H1 (cell line): Measurements from ENCODE around the gene SYT6. TPM values are rescaled to one million over a fixed set of nuclear protein-coding genes. Genes with fewer than 3 reads are reported as not detected.

ENCODE experiments used
- CTCF ChIA-PET: fragments of 300-600 bp; sonication (Branson Sonifier 250); formaldehyde crosslinking; loops from one replicate; lab custom pipeline; 2021; ENCODE audit not compliant: partially characterized antibody; lab: Charles Lee
- POLR2A ChIA-PET: fragments of 300-600 bp; sonication (Branson Sonifier 250); formaldehyde crosslinking; loops from one replicate; lab custom pipeline; 2021; ENCODE audit warnings: inconsistent platforms; ENCODE audit not compliant: partially characterized antibody; lab: Charles Lee
- DNase-seq, 2 experiments: peaks; one replicate each; pipeline versions ENCODE4 v3.0.0 to v3.0.0-alpha.2; 2010 to 2022; ENCODE audit warnings: low spot score in 2 of 2, low read depth in 1 of 2, mixed read lengths in 1 of 2
- FAIRE-seq: peaks from 2 replicates; lab custom pipeline; 2011; peaks lifted over from hg19 to GRCh38; lab: Jason Lieb, UNC
- H2AFZ ChIP-seq: 2 replicates; pipeline ENCODE4 v1.8.1; 2012; ENCODE audit warnings: low read length, inconsistent platforms
- H2AK5ac ChIP-seq: 2 replicates; pipeline ENCODE4 v1.6.1; 2013; ENCODE audit warnings: low read depth, low read length
- H2BK120ac ChIP-seq: replicated peaks from 2 replicates; pipeline ENCODE3; 2013; ENCODE audit warnings: low read depth, low read length, inconsistent platforms
- H2BK12ac ChIP-seq: 2 replicates; pipeline ENCODE4 v1.6.1; 2013; ENCODE audit warnings: low read depth, low read length
- H2BK15ac ChIP-seq: 2 replicates; pipeline ENCODE4 v1.6.1; 2013; ENCODE audit warnings: low read length
- H2BK20ac ChIP-seq: 2 replicates; pipeline ENCODE4 v1.6.1; 2013; ENCODE audit warnings: low read length
- H2BK5ac ChIP-seq: 2 replicates; pipeline ENCODE4 v1.6.1; 2013; ENCODE audit warnings: low read depth, low read length
- H3K14ac ChIP-seq: 2 replicates; pipeline ENCODE4 v1.6.1; 2013; ENCODE audit warnings: inconsistent platforms; ENCODE audit not compliant: insufficient read length
- H3K18ac ChIP-seq: 2 replicates; pipeline ENCODE4 v1.6.1; 2013; ENCODE audit warnings: low read length; ENCODE audit errors: extremely low read depth
- H3K23ac ChIP-seq: 2 replicates; pipeline ENCODE4 v1.6.1; 2013; ENCODE audit warnings: inconsistent platforms; ENCODE audit not compliant: insufficient read length
- H3K23me2 ChIP-seq: 2 replicates; pipeline ENCODE4 v1.6.1; 2013; ENCODE audit warnings: low read depth, low read length
- H3K27ac ChIP-seq: 2 replicates; pipeline ENCODE4 v1.6.1; 2011; ENCODE audit warnings: low read depth, low read length, inconsistent platforms
- H3K27me3 ChIP-seq, 4 experiments: replicated peaks in 1 of 4; 1 replicate in 1 of 4; 2 replicates in 3 of 4; pipeline versions ENCODE4 v1.6.1 to v1.8.1; 2011 to 2013; ENCODE audit warnings: low read length in 3 of 4, mild to moderate bottlenecking in 3 of 4, inconsistent platforms in 2 of 4, mixed read lengths in 2 of 4, moderate library complexity in 1 of 4; ENCODE audit not compliant: control insufficient read depth in 3 of 4, insufficient read depth in 3 of 4; ENCODE audit errors: extremely low read depth in 1 of 4
- H3K36me3 ChIP-seq, 4 experiments: 2 replicates each; pipeline versions ENCODE4 v1.6.1 to v1.8.1; 2011 to 2013; ENCODE audit warnings: mild to moderate bottlenecking in 4 of 4, low read length in 3 of 4, moderate library complexity in 2 of 4, control low read depth in 1 of 4, inconsistent platforms in 1 of 4; ENCODE audit not compliant: insufficient read depth in 4 of 4, control insufficient read depth in 2 of 4
- H3K4ac ChIP-seq: replicated peaks from 2 replicates; pipeline ENCODE3; 2013; ENCODE audit warnings: low read length, low read depth, mixed read lengths, inconsistent platforms; ENCODE audit not compliant: insufficient read length
- H3K4me1 ChIP-seq, 4 experiments: replicated peaks in 1 of 4; 1 replicate in 1 of 4; 2 replicates in 3 of 4; pipeline versions ENCODE4 v1.6.1 to v1.8.1; 2011 to 2013; ENCODE audit warnings: low read length in 3 of 4, inconsistent platforms in 2 of 4, mixed read lengths in 1 of 4; ENCODE audit not compliant: insufficient read depth in 4 of 4, control insufficient read depth in 3 of 4
- H3K4me2 ChIP-seq, 2 experiments: 2 replicates each; pipeline versions ENCODE4 v1.6.1 to v1.8.1; 2011 to 2013; ENCODE audit warnings: low read depth in 2 of 2, low read length in 2 of 2, control low read depth in 1 of 2, inconsistent platforms in 1 of 2, mild to moderate bottlenecking in 1 of 2; ENCODE audit not compliant: insufficient read depth in 1 of 2
- H3K4me3 ChIP-seq, 4 experiments: fragments of 200-600, 300-600 bp in 1 of 4; sonication (generic), shearing (Covaris generic), sonication (Bioruptor Twin) in 1 of 4; 2 replicates each; pipeline versions ENCODE4 v1.5.1 to v1.8.1; 2011 to 2016; ENCODE audit warnings: low read length in 4 of 4, low read depth in 3 of 4, control low read depth in 2 of 4, inconsistent platforms in 2 of 4, mild to moderate bottlenecking in 2 of 4, mixed read lengths in 1 of 4, moderate library complexity in 1 of 4; ENCODE audit not compliant: insufficient read depth in 2 of 4; ENCODE audit errors: extremely low read depth in 1 of 4
- H3K56ac ChIP-seq: replicated peaks from 2 replicates; pipeline ENCODE3; 2013; ENCODE audit warnings: low read depth, mild to moderate bottlenecking, mixed read lengths, low read length, inconsistent platforms; ENCODE audit not compliant: insufficient read length
- H3K79me1 ChIP-seq: 2 replicates; pipeline ENCODE4 v1.6.1; 2013; ENCODE audit warnings: low read depth, low read length, control low read depth
- H3K79me2 ChIP-seq, 2 experiments: 2 replicates each; pipeline versions ENCODE4 v1.6.1 to v1.8.1; 2012 to 2013; ENCODE audit warnings: low read length in 2 of 2, mild to moderate bottlenecking in 2 of 2, inconsistent platforms in 1 of 2; ENCODE audit not compliant: insufficient read depth in 2 of 2, control insufficient read depth in 1 of 2
- H3K9ac ChIP-seq, 4 experiments: replicated peaks in 1 of 4; 1 replicate in 1 of 4; 2 replicates in 3 of 4; pipeline versions ENCODE4 v1.6.1 to v1.8.1; 2011 to 2013; ENCODE audit warnings: low read depth in 3 of 4, low read length in 3 of 4, control low read depth in 2 of 4, mild to moderate bottlenecking in 2 of 4, moderate library complexity in 2 of 4, inconsistent platforms in 1 of 4; ENCODE audit errors: extremely low read depth in 1 of 4
- H3K9me3 ChIP-seq, 2 experiments: 2 replicates each; pipeline versions ENCODE4 v1.6.1 to v1.8.1; 2012 to 2013; ENCODE audit warnings: mild to moderate bottlenecking in 2 of 2, moderate library complexity in 2 of 2, control low read depth in 1 of 2, inconsistent platforms in 1 of 2, low read depth in 1 of 2, low read length in 1 of 2, mixed read lengths in 1 of 2; ENCODE audit not compliant: insufficient read depth in 2 of 2
- H4K20me1 ChIP-seq, 2 experiments: replicated peaks in 1 of 2; 2 replicates each; pipeline versions ENCODE3 to v1.8.1; 2011 to 2013; ENCODE audit warnings: inconsistent platforms in 2 of 2, low read length in 2 of 2, mild to moderate bottlenecking in 1 of 2; ENCODE audit not compliant: insufficient read depth in 2 of 2, control insufficient read depth in 1 of 2
- H4K5ac ChIP-seq: 2 replicates; pipeline ENCODE4 v1.6.1; 2013; ENCODE audit warnings: low read length, low read depth, mixed read lengths, inconsistent platforms; ENCODE audit not compliant: insufficient read length
- H4K8ac ChIP-seq: 2 replicates; pipeline ENCODE4 v1.8.0; 2013; ENCODE audit warnings: mild to moderate bottlenecking, moderate library complexity, low read length, inconsistent platforms; ENCODE audit not compliant: insufficient read depth; ENCODE audit errors: extremely low read depth
- H4K91ac ChIP-seq: replicated peaks from 2 replicates; pipeline ENCODE3; 2013; ENCODE audit warnings: low read length, mixed read lengths, inconsistent platforms; ENCODE audit not compliant: insufficient read length
- CTBP2 ChIP-seq: IDR thresholded peaks from 2 replicates; pipeline ENCODE4 v1.7.0; 2011; ENCODE audit warnings: borderline replicate concordance, mild to moderate bottlenecking, moderate library complexity, mixed read lengths, low read length; ENCODE audit not compliant: insufficient read depth, insufficient read length
- CTCF ChIP-seq, 3 experiments: IDR thresholded peaks; 1 replicate in 2 of 3; 2 replicates in 1 of 3; pipeline versions ENCODE4 v1.5.1 to v1.6.1; 2011; ENCODE audit warnings: low read length in 3 of 3, mild to moderate bottlenecking in 3 of 3, inconsistent platforms in 2 of 3, low read depth in 1 of 3, moderate library complexity in 1 of 3; ENCODE audit not compliant: insufficient read depth in 1 of 3; ENCODE audit errors: control extremely low read depth in 1 of 3
- E2F6 ChIP-seq: IDR thresholded peaks from 2 replicates; pipeline ENCODE4 v1.6.1; 2012; ENCODE audit warnings: inconsistent platforms
- GABPA ChIP-seq: IDR thresholded peaks from 2 replicates; pipeline ENCODE4 v1.6.1; 2011; ENCODE audit warnings: mild to moderate bottlenecking, low read length, moderate library complexity, borderline replicate concordance; ENCODE audit not compliant: insufficient read depth
- RNF2 ChIP-seq: fragments of 200-900, 300-1000 bp; sonication (generic); IDR thresholded peaks from 2 replicates; pipeline ENCODE4 v1.7.1; 2016; ENCODE audit warnings: borderline replicate concordance, low read depth, mild to moderate bottlenecking, antibody characterized with exemption, low read length; ENCODE audit not compliant: poor library complexity, severe bottlenecking; ENCODE audit errors: missing control alignments
- TAF1 ChIP-seq: IDR thresholded peaks from 2 replicates; pipeline ENCODE4 v1.6.1; 2011; ENCODE audit warnings: mild to moderate bottlenecking, low read depth, low read length
- ZNF274 ChIP-seq: IDR thresholded peaks from 2 replicates; pipeline ENCODE4 v1.7.0; 2012; ENCODE audit warnings: low read length, borderline replicate concordance; ENCODE audit errors: extremely low read depth
- WGBS, 2 experiments: shearing (Covaris generic) in 1 of 2; methylation state at CpG; one replicate each; pipeline versions ENCODE4 v1.1.6 to v1.1.7; 2013 to 2015; ENCODE audit warnings: low lambda C conversion rate in 2 of 2, mixed read lengths in 2 of 2, inconsistent platforms in 1 of 2, low coverage in 1 of 2, missing lambda C conversion rate in 1 of 2; ENCODE audit not compliant: insufficient replicate concordance in 2 of 2, insufficient coverage in 1 of 2, insufficient read length in 1 of 2; ENCODE audit errors: extremely low coverage in 1 of 2, missing lambda C conversion rate in 1 of 2; 5-methylcytosine and 5-hydroxymethylcytosine counted together
- polyA plus RNA-seq, 7 experiments: library from polyadenylated mRNA; depleted of rRNA in 3 of 7; stranded (reverse) in 5 of 7; unstranded in 2 of 7; fragments of >200 nt in 5 of 7; fragments of 200-250 nt in 2 of 7; gene quantifications; 1 replicate in 5 of 7; 2 replicates in 1 of 7; 4 replicates in 1 of 7; pipeline versions ENCODE4 v1.2.1 to v1.2.3, GENCODE V29; 2011 to 2013; ENCODE audit warnings: missing spikeins in 2 of 7, mixed read lengths in 2 of 7
- total RNA-seq: library from RNA; stranded (reverse); fragmentation: NEBNext Ultra II Directional; extraction: Animal tissue kit (Norgen Biotek cat#: 25700); gene quantifications from 2 replicates; pipeline ENCODE4 v1.2.1, GENCODE V29; 2021

The SYT6 gene
- total and polyA plus RNA-seq, 2 of the 8 experiments (the other 6 are each of a cell fraction or from before 2014, with no cell fraction given) = 33.7 to 83.5 TPM

- peaks cover 19 to 48% (median 37%) of the 10 kb centered on the region in 4 experiments for H3K4me1 ChIP-seq
- no peak overlapping the region for H2AK5ac ChIP-seq
Measured at GRCh38 chr1:114079596-114080190, 74.0 kb downstream of the SYT6 start.

More at GRCh38 chr1:114079596-114080190, 74.0 kb downstream of the SYT6 start:
- Histone ChIP-seq H2BK12ac (peak overlapping the region; percentile 84; the same call in 1 of the 2 replicates), H2BK20ac (peak overlapping the region; percentile 68), H2AFZ (no peak overlapping the region), H4K8ac (no peak overlapping the region), H4K5ac (peak overlapping the region; percentile 26), H2BK15ac (no peak overlapping the region), H3K4me3 (no peak overlapping the region), H2BK120ac (peak overlapping the region; percentile 8), H3K36me3 (no peaks in the 10 kb centered on the region), H4K20me1 (no peaks in the 10 kb centered on the region), H3K18ac (peak overlapping the region; percentile 29; the same call in 1 of the 2 replicates), H3K79me1 (no peaks in the 10 kb centered on the region), H3K23me2 (peaks cover 7% of the 10 kb centered on the region; the same call in 1 of the 2 replicates), H3K14ac (no peak overlapping the region), H4K91ac (peak overlapping the region; percentile 6), H3K4ac (no peak overlapping the region), H3K27me3 (no peaks in the 10 kb centered on the region; a peak in 1 of 7 replicates), H3K9ac (no peak overlapping the region), H3K27ac (no peak overlapping the region), H3K9me3 (no peaks in the 10 kb centered on the region), H3K4me2 (no peak overlapping the region), H2BK5ac (no peak overlapping the region), H3K56ac (no peak overlapping the region), H3K79me2 (no peaks in the 10 kb centered on the region), H3K23ac (no peak overlapping the region)
- FAIRE-seq = no peak
- ChIA-PET CTCF (interaction anchor here (0.5 to 2.4 kb wide), 14 partner anchors 8 to 203 kb away, joined by 3 to 8 read pairs (median 5); partner anchors contain the start of gene OLFML3), POLR2A (interaction anchor here (0.7 to 5.9 kb wide), 7 partner anchors 10 to 55 kb away, joined by 3 to 47 read pairs (median 3); no protein-coding TSS in a partner anchor)
- DNase-seq = no peak
- TF ChIP-seq CTBP2 = no peak
- TF ChIP-seq ZNF274 = no peak
- TF ChIP-seq RNF2 = no peak
- no peak for TF ChIP-seq TAF1
- no peak for TF ChIP-seq GABPA
- peak; percentile 35; the same call in 1 of the 2 replicates for TF ChIP-seq E2F6
- TF ChIP-seq CTCF (IDR thresholded peaks at IDR 0.05; ENCODE audit: control extremely low read depth in 1 of 3, insufficient read depth in 1 of 3, low read depth in 1 of 3, low read length in 3 of 3) = 0 out of 4 replicates have a peak, but pooled peaks of 1 of the 3 experiments have one; percentile 0
- 76% methylated on average over 5 of the region's 5 CpGs; no CpG with 5 or more reads in 1 of the 2 experiments for WGBS, 2 experiments
